Choroid plexus epithelial cell (primary cell): Measurements from ENCODE around the gene LARGE1.

Experiments
- DNase-seq: peaks from one replicate; pipeline ENCODE4 v3.0.0-alpha.2; 2010; ENCODE audit warnings: low read depth
- H3K4me3 ChIP-seq: 2 replicates; pipeline ENCODE4 v1.5.1; 2011; ENCODE audit warnings: low read depth, mild to moderate bottlenecking, control low read depth, low read length, moderate library complexity
- TF ChIP-seq, protein P1 (sequence below): conservative IDR thresholded peaks from 2 replicates; pipeline ENCODE4 v1.5.1; 2011; ENCODE audit warnings: low read depth, mild to moderate bottlenecking, control low read depth, inconsistent platforms, low read length, moderate library complexity

The LARGE1 gene

DNA sequence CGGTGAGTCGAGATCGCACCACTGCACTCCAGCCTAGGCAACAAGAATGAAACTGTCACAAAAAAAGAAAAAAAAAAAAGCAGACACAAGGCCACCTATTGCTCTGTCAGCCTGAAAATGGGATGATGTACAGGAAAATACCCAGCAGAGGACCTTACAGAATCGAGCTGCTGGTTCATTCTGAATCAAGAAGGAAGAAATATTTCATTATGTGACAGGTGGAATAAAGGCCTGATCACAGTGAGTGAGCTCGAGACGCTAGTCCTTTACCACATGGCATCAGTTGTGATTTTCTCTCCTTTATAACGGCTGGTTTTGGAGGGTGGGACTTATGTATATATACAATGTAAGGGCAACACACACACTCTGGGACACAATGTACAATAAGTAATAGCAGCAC lies 340.0 kb downstream of the LARGE1 start:
- DNase-seq = no peak
- no peak overlapping the region for H3K4me3 ChIP-seq
- TF ChIP-seq, protein P1, sequence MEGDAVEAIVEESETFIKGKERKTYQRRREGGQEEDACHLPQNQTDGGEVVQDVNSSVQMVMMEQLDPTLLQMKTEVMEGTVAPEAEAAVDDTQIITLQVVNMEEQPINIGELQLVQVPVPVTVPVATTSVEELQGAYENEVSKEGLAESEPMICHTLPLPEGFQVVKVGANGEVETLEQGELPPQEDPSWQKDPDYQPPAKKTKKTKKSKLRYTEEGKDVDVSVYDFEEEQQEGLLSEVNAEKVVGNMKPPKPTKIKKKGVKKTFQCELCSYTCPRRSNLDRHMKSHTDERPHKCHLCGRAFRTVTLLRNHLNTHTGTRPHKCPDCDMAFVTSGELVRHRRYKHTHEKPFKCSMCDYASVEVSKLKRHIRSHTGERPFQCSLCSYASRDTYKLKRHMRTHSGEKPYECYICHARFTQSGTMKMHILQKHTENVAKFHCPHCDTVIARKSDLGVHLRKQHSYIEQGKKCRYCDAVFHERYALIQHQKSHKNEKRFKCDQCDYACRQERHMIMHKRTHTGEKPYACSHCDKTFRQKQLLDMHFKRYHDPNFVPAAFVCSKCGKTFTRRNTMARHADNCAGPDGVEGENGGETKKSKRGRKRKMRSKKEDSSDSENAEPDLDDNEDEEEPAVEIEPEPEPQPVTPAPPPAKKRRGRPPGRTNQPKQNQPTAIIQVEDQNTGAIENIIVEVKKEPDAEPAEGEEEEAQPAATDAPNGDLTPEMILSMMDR = no peak

DNA sequence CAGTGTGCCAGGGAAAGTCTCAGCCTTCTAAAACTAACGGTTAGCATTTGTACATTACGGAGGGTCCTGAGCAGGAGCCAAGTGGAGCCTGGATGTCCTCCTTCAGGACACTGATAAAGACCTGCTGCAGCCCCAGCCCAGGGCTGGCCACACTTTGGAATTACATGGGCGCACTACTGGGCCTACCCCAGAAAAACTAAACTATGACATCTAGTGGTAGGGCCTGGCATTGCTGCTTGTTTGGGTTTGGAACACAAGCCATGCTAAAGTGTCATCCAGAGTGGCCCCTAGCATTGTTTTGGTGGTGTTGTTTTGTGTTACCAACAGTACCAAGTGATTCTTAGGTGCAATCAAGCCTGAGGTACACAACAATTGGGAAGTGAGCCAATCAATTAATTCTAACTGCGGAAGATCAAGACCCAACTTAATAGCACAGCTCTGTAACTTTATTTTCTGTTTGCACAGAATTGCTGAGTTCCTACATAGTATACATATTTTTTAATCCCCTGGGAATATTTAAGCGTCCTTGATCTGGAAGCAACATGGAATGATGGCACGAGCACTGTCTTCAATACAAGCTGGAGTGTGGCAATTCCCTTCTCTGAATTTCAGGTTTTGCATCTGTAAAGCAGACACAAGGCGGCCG lies 340.7 kb downstream of the LARGE1 start:
- peak; percentile 56 for DNase-seq
- TF ChIP-seq, protein P1 = peak; percentile 95
- H3K4me3 ChIP-seq = no peak overlapping the region

DNA sequence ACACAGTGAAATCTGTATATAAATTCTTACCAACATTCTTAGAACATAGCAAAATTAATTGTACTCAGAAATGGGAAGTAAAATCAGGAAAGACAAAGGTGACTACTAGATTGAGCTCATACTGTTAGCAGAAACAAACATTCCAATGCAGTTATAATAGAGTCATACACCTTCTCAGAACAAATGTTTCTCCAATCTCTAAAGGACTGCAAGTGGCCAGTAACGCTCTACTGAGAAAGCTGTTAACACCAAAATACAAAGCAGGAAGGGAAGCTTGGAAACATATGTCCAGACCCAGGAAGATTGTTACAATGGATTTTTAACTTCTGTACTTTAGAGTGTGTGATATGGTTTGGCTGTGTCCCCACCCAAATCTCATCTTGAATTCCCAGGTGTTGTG lies 341.5 kb downstream of the LARGE1 start:
- DNase-seq = no peak
- TF ChIP-seq, protein P1 = no peak
- no peak overlapping the region for H3K4me3 ChIP-seq

DNA sequence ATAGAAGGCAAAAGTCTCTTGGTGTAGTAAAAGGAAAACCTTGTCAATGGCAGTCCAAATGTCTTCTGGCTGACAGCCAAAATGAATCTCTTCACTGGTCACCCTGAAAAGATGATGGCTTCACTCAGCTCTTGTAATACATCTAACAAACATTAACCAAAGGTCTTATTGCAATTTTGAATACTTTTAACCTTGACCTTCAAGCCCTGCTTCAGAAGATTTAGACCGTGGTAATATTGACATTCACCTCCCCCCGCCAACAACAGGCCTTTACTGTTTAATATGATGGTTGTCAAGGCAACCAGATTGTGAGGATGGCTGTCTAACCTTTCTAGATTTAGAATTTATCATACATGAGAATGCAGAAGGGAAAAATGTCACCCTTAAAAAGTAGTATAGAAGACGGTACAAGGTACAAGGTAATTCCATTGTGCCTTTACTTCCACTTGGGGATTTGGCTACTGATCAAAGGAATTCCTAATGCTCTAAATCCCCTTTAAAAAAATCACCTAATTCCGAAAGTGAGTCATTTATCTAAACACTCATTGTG lies 342.3 kb downstream of the LARGE1 start:
- no peak overlapping the region for H3K4me3 ChIP-seq
- DNase-seq = no peak
- TF ChIP-seq, protein P1 = no peak

DNA sequence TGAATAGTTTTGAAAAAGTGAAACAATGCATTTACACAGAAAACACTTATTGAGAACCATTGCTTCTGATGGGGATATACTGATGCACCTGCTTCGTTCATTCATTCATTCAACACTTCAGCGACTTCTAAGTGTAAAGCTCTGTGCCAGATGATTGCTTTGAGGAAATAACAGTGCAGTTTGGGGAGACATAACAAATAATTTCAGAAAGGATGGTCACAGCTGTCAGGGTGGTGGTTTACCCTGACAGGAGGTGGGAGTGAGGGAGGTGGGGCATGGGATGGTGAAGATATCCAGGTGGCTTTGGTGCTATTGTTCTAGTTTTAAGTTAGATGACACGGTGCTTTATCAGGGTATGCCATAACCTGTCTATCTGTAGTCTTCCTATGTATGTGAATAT lies 344.1 kb downstream of the LARGE1 start:
- TF ChIP-seq, protein P1 = no peak
- DNase-seq = no peak

DNA sequence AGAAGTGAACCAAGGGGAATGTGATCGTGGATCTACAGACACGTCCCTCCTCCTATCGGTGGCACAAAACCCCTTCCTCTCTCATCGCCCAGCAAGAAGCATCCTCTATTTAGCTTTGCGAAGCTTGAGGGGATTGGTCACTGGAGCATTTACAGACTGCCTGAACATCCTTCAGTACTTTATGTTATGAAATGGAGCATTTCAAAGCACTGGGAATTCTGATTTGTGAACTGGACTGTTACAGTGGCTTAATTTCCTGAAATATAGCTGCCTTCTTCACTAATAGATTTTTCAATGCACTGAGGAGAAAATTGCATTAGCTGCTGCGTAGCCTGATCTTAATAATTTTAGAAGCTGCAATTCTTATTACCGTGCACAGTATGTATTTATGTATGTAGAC lies 344.5 kb downstream of the LARGE1 start:
- H3K4me3 ChIP-seq = no peak overlapping the region
- no peak for DNase-seq
- TF ChIP-seq, protein P1 = no peak

More for the DNA sequence above, 344.1 kb downstream of the LARGE1 start:
- H3K4me3 ChIP-seq = no peak overlapping the region

DNA sequence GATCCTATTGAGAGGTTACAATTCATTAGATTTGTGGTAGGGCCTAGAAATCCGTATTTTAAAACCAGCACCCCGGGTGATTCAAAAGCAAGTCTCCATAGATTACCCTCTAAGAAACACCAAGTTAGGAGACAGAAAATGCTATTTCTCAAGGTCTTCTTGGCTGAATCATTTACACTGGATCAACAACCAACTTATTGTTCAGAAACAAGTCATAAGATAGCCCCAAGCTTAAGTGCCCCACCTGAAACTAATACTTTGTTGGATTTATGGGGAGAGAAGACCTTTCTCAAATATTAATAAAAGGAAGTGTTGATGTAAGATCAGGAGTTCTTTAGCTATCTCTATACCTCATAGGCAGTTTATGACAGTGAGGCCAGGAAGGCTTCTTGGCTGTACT lies 345.2 kb downstream of the LARGE1 start:
- H3K4me3 ChIP-seq = no peak overlapping the region
- TF ChIP-seq, protein P1 = no peak
- no peak for DNase-seq
